ENCODE data around the gene CANX. TPM values are rescaled to one million over a fixed set of nuclear protein-coding genes. Genes with fewer than 3 reads are reported as not detected.

Gene CANX
- total and polyA plus RNA-seq, 2 of the 13 experiments (the other 11 are each of a cell fraction or from before 2014, with no cell fraction given): 477 to 680 TPM

DNA sequence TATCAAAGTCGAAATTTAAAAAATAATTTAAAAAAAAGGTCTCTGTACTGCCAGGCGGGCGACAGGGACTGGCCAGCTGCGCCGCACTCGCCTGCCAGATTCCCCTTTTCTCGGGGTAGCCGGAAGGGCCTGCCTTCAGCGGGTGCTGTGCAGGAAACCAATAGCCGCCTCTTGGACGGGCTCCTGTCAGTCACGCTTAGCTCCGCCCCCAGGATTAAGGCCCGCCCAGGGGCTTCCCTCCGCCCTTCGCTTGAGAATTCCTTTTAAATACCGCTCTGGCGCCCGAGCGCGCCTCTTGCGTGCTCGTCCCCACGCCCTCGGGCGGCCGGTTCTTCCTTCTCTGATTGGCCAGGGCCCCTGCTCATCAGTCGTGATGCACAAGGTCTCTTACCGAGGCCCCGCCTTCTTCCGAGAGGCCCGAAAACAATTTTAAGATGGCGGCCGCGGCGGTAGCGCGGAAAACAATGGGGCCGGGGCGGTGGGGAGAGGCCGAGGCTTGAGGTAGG is 33.7 kb downstream of the CANX start, which contains the start of gene MAML1:
MAML1 (plus strand) TSS at position 411 of the 506 bp plus-strand sequence. CDS start 291 bp downstream, outside the sequence.
- H2AFZ ChIP-seq (ENCODE audit: low read length): no peak within 1 kb of the TSS
- peak within 1 kb of the TSS; percentile 92 for H3K4me2 ChIP-seq (ENCODE audit: low read depth, low read length)
- no peaks in the 10 kb centered on the region for H3K27me3 ChIP-seq (ENCODE audit: control insufficient read depth in 1 of 2, insufficient read depth in 2 of 2, low read length in 2 of 2)
- H3K4me3 ChIP-seq (replicated peaks in 1 of 3; ENCODE audit: insufficient read depth in 1 of 3, low read depth in 2 of 3, low read length in 3 of 3): peak within 1 kb of the TSS; percentile 93 to 98 (median 96)
- H3K4me1 ChIP-seq (ENCODE audit: insufficient read depth, low read length): peaks cover 55% of the 10 kb centered on the region
- ChIA-PET POLR2A (interaction anchor here (0.5 to 3.5 kb wide), 25 partner anchors 8 to 182 kb away, joined by 3 to 37 read pairs (median 4); partner anchors contain the start of genes CANX, CBY3 and HNRNPH1), CTCF (ENCODE audit: low intra/inter-chr PET ratio, low total read pairs) (no interaction called here)
- H4K20me1 ChIP-seq (ENCODE audit: insufficient read depth, low read length): peaks cover 18% of the 10 kb centered on the region
- peaks cover 45% of the 10 kb centered on the region for H3K79me2 ChIP-seq (ENCODE audit: insufficient read depth, low read length)
- peak; percentile 99 for DNase-seq (ENCODE audit: low spot score)
- no TSS peak for BruUV-seq (replicated peaks)
- H3K36me3 ChIP-seq (replicated peaks in 1 of 2; ENCODE audit: control insufficient read depth in 1 of 2, insufficient read depth in 2 of 2, low read length in 2 of 2): peaks cover 5 to 25% of the 10 kb centered on the region in 2 experiments
- peak within 1 kb of the TSS; percentile 97 for H3K9ac ChIP-seq (ENCODE audit: insufficient read depth, low read depth, low read length)
- ATAC-seq: peak; percentile 94
- peak within 1 kb of the TSS; percentile 88 for H3K27ac ChIP-seq (ENCODE audit: extremely low read length, insufficient read depth, low read length)
- intact Hi-C loops (cut with micrococcal nuclease; ENCODE audit: unreplicated experiment) (no loop called here), in situ Hi-C loops (cut with HindIII; ENCODE audit: extremely low pct_ligation_motif_present, low pct_unique_long_range_greater_than_20kb) (no loop called here)
- FAIRE-seq: peak; percentile 91
- no peaks in the 10 kb centered on the region for H3K9me3 ChIP-seq (ENCODE audit: low read length)
- under 1% methylated on average over 20 of the region's 41 CpGs for WGBS (ENCODE audit: low lambda C conversion rate)
- TF ChIP-seq U2AF2 (IDR thresholded peaks at IDR 0.05; ENCODE audit: low read depth, low read length) (no peak), PHF8 (CRISPR knock-in tag; IDR thresholded peaks at IDR 0.05) (peak; percentile 71), SAFB2 (CRISPR knock-in tag; IDR thresholded peaks at IDR 0.05; ENCODE audit: borderline replicate concordance, low read depth) (no peak), HIVEP1 (CRISPR knock-in tag; IDR thresholded peaks at IDR 0.05) (peak; percentile 70), ZNF292 (CRISPR knock-in tag; IDR thresholded peaks at IDR 0.05; ENCODE audit: borderline replicate concordance, low read depth) (no peak), ZNF510 (CRISPR knock-in tag; IDR thresholded peaks at IDR 0.05; ENCODE audit: low read depth) (no peak), HMG20A (CRISPR knock-in tag; IDR thresholded peaks at IDR 0.05; ENCODE audit: borderline replicate concordance) (no peak), HNRNPUL1 (IDR thresholded peaks at IDR 0.05; ENCODE audit: low read depth, low read length) (no peak), PPARG (CRISPR knock-in tag; conservative IDR thresholded peaks at IDR 0.05) (0 out of 2 replicates have a peak, but pooled peaks have one; percentile 16), RNF2 (conservative IDR thresholded peaks at IDR 0.05; ENCODE audit: low read depth) (no peak), ZNF546 (CRISPR knock-in tag; conservative IDR thresholded peaks at IDR 0.05) (no peak), ZSCAN22 (CRISPR knock-in tag; IDR thresholded peaks at IDR 0.05) (no peak), ZNF205 (CRISPR knock-in tag; IDR thresholded peaks at IDR 0.05) (no peak), MEIS2 (CRISPR knock-in tag; IDR thresholded peaks at IDR 0.05) (no peak), GZF1 (CRISPR knock-in tag; IDR thresholded peaks at IDR 0.05) (no peak), KMT2A (CRISPR knock-in tag; IDR thresholded peaks at IDR 0.05) (peak; percentile 56), PHB2 (IDR thresholded peaks at IDR 0.05; ENCODE audit: partially characterized antibody) (no peak), MEF2D (CRISPR knock-in tag; IDR thresholded peaks at IDR 0.05) (no peak)
- TF ChIP-seq, protein P1, sequence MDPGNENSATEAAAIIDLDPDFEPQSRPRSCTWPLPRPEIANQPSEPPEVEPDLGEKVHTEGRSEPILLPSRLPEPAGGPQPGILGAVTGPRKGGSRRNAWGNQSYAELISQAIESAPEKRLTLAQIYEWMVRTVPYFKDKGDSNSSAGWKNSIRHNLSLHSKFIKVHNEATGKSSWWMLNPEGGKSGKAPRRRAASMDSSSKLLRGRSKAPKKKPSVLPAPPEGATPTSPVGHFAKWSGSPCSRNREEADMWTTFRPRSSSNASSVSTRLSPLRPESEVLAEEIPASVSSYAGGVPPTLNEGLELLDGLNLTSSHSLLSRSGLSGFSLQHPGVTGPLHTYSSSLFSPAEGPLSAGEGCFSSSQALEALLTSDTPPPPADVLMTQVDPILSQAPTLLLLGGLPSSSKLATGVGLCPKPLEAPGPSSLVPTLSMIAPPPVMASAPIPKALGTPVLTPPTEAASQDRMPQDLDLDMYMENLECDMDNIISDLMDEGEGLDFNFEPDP (CRISPR knock-in tag; conservative IDR thresholded peaks at IDR 0.05): no peak
- TF ChIP-seq, protein P2, sequence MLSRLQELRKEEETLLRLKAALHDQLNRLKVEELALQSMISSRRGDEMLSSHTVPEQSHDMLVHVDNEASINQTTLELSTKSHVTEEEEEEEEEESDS (CRISPR knock-in tag; IDR thresholded peaks at IDR 0.05; ENCODE audit: borderline replicate concordance): no peak
- TF ChIP-seq, protein P3, sequence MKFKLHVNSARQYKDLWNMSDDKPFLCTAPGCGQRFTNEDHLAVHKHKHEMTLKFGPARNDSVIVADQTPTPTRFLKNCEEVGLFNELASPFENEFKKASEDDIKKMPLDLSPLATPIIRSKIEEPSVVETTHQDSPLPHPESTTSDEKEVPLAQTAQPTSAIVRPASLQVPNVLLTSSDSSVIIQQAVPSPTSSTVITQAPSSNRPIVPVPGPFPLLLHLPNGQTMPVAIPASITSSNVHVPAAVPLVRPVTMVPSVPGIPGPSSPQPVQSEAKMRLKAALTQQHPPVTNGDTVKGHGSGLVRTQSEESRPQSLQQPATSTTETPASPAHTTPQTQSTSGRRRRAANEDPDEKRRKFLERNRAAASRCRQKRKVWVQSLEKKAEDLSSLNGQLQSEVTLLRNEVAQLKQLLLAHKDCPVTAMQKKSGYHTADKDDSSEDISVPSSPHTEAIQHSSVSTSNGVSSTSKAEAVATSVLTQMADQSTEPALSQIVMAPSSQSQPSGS (CRISPR knock-in tag; IDR thresholded peaks at IDR 0.05): no peak
- TF ChIP-seq, protein P4, sequence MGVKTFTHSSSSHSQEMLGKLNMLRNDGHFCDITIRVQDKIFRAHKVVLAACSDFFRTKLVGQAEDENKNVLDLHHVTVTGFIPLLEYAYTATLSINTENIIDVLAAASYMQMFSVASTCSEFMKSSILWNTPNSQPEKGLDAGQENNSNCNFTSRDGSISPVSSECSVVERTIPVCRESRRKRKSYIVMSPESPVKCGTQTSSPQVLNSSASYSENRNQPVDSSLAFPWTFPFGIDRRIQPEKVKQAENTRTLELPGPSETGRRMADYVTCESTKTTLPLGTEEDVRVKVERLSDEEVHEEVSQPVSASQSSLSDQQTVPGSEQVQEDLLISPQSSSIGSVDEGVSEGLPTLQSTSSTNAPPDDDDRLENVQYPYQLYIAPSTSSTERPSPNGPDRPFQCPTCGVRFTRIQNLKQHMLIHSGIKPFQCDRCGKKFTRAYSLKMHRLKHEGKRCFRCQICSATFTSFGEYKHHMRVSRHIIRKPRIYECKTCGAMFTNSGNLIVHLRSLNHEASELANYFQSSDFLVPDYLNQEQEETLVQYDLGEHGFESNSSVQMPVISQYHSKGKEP (CRISPR knock-in tag; IDR thresholded peaks at IDR 0.05): no peak

Data from HepG2 (cell line).